Activated CD8-positive, alpha-beta T cell treated with anti-CD3 and anti-CD28 coated beads for 36 hours (primary cell): ENCODE data around the gene MYO1D. TPM values are rescaled to one million over a fixed set of nuclear protein-coding genes. Genes with fewer than 3 reads are reported as not detected.

Source experiments
- ATAC-seq: fragments of 200-7000 bp; cut with Tn5 transposase; one replicate; pipeline ENCODE4 v1.10.0; 2021; ENCODE audit warnings: mild to moderate bottlenecking, moderate library complexity
- CTCF ChIA-PET: fragments of 350-600 bp; sonication (Branson Sonifier 250); formaldehyde crosslinking; loops from one replicate; lab custom pipeline; 2021; ENCODE audit warnings: antibody characterized with exemption; lab: Charles Lee
- POLR2A ChIA-PET: fragments of 350-600 bp; sonication (Branson Sonifier 250); formaldehyde crosslinking; loops from one replicate; lab custom pipeline; 2021; ENCODE audit warnings: antibody characterized with exemption; lab: Charles Lee
- DNase-seq: peaks from one replicate; pipeline ENCODE4 v3.0.0-alpha.2; 2020
- H3K27ac Mint-ChIP-seq: one replicate; pipeline ENCODE4 v1.8.0; 2021; ENCODE audit warnings: mild to moderate bottlenecking, mixed read lengths
- H3K27me3 Mint-ChIP-seq: one replicate; pipeline ENCODE4 v1.8.0; 2021; ENCODE audit warnings: mixed read lengths
- H3K36me3 Mint-ChIP-seq: one replicate; pipeline ENCODE4 v1.8.0; 2021; ENCODE audit warnings: low read depth, mixed read lengths
- H3K4me1 Mint-ChIP-seq: one replicate; pipeline ENCODE4 v1.8.0; 2021; ENCODE audit warnings: low read depth, mixed read lengths
- H3K4me3 Mint-ChIP-seq: one replicate; pipeline ENCODE4 v1.8.0; 2021; ENCODE audit warnings: mild to moderate bottlenecking, moderate library complexity, mixed read lengths
- H3K9me3 Mint-ChIP-seq: one replicate; pipeline ENCODE4 v1.8.0; 2021; ENCODE audit warnings: mixed read lengths
- CTCF ChIP-seq: fragments of 200-600 bp; IDR thresholded peaks from one replicate; pipeline ENCODE4 v1.8.0; 2022; ENCODE audit warnings: antibody characterized with exemption, mild to moderate bottlenecking
- intact Hi-C: fragments of 100-400 bp; cut with micrococcal nuclease; formaldehyde crosslinking; loops from one replicate; pipeline ENCODE4 v1.10.0; 2022
- total RNA-seq, 2 experiments: library from RNA; stranded (reverse); gene quantifications; one replicate each; pipeline ENCODE4 v1.2.3, GENCODE V29; 2021

Gene MYO1D
- total RNA-seq, 2 experiments from 2014 or later, result 8.3 to 9.2 TPM

GRCh38 chr17:32780721-32781120 lies 96.2 kb downstream of the MYO1D start:
- ATAC-seq, result no peak
- POLR2A ChIA-PET, result interaction anchor here (1.1 kb wide), 1 partner anchor 54 kb away, joined by 3 read pairs; no protein-coding TSS in a partner anchor

GRCh38 chr17:32777922-32778321 lies 99.0 kb downstream of the MYO1D start:
- DNase-seq, result no peak
- intact Hi-C loops, result no loop called here
- Mint-ChIP-seq H3K4me1 (no peaks in the 10 kb centered on the region), H3K27ac (no peak overlapping the region), H3K9me3 (no peaks in the 10 kb centered on the region), H3K4me3 (no peak overlapping the region), H3K36me3 (no peaks in the 10 kb centered on the region), H3K27me3 (no peaks in the 10 kb centered on the region)
- TF ChIP-seq CTCF, result no peak
- no peak for ATAC-seq
- ChIA-PET CTCF (interaction anchor here (0.7 to 8.2 kb wide), 4 partner anchors 32 to 164 kb away, joined by 3 to 130 read pairs (median 6); partner anchors contain the start of gene MYO1D), POLR2A (no interaction called here)

More at GRCh38 chr17:32780721-32781120, 96.2 kb downstream of the MYO1D start:
- CTCF ChIA-PET, result interaction anchor here (3.8 to 8.2 kb wide), 3 partner anchors 97 to 157 kb away, joined by 50 to 130 read pairs (median 53); partner anchors contain the start of gene MYO1D
- no peaks in the 10 kb centered on the region for H3K27me3 Mint-ChIP-seq
- H3K36me3 Mint-ChIP-seq, result no peaks in the 10 kb centered on the region
- intact Hi-C loops, result loop anchor here (5.0 kb wide), 2 partner anchors 97 to 157 kb away; partner anchors contain the start of gene MYO1D
- no peak overlapping the region for H3K27ac Mint-ChIP-seq
- H3K9me3 Mint-ChIP-seq, result no peaks in the 10 kb centered on the region
- no peaks in the 10 kb centered on the region for H3K4me1 Mint-ChIP-seq
- H3K4me3 Mint-ChIP-seq, result no peak overlapping the region
- no peak for DNase-seq
- TF ChIP-seq CTCF, result no peak

GRCh38 chr17:32777436-32777835 lies 99.5 kb downstream of the MYO1D start:
- H3K4me3 Mint-ChIP-seq, result no peak overlapping the region
- H3K36me3 Mint-ChIP-seq, result no peaks in the 10 kb centered on the region
- CTCF ChIA-PET, result interaction anchor here (0.7 to 8.2 kb wide), 6 partner anchors 32 to 164 kb away, joined by 3 to 130 read pairs (median 4); partner anchors contain the start of gene MYO1D
- no peak overlapping the region for H3K27ac Mint-ChIP-seq
- POLR2A ChIA-PET, result no interaction called here
- TF ChIP-seq CTCF, result no peak
- intact Hi-C loops, result no loop called here
- ATAC-seq (no peak), DNase-seq (no peak)
- H3K27me3 Mint-ChIP-seq, result no peaks in the 10 kb centered on the region
- no peaks in the 10 kb centered on the region for H3K4me1 Mint-ChIP-seq
- no peaks in the 10 kb centered on the region for H3K9me3 Mint-ChIP-seq

GRCh38 chr17:32774695-32775084 lies 102.2 kb downstream of the MYO1D start:
- H3K4me3 Mint-ChIP-seq, result no peak overlapping the region
- CTCF ChIA-PET, result interaction anchor here (1.1 to 2.8 kb wide), 3 partner anchors 9 to 135 kb away, joined by 3 to 17 read pairs (median 9); partner anchors contain the start of gene MYO1D
- no peak for ATAC-seq
- POLR2A ChIA-PET, result no interaction called here
- no peak for TF ChIP-seq CTCF
- no peak overlapping the region for H3K27ac Mint-ChIP-seq
- H3K4me1 Mint-ChIP-seq, result no peaks in the 10 kb centered on the region
- no peaks in the 10 kb centered on the region for H3K36me3 Mint-ChIP-seq
- intact Hi-C loops, result no loop called here
- no peaks in the 10 kb centered on the region for H3K9me3 Mint-ChIP-seq
- no peak for DNase-seq
- H3K27me3 Mint-ChIP-seq, result no peaks in the 10 kb centered on the region

GRCh38 chr17:32773856-32774694 lies 102.8 kb downstream of the MYO1D start:
- intact Hi-C loops, result no loop called here
- ATAC-seq, result no peak
- H3K4me1 Mint-ChIP-seq, result no peaks in the 10 kb centered on the region
- ChIA-PET POLR2A (no interaction called here), CTCF (interaction anchor here (1.1 to 2.8 kb wide), 3 partner anchors 10 to 136 kb away, joined by 3 to 17 read pairs (median 9); partner anchors contain the start of gene MYO1D)
- H3K27me3 Mint-ChIP-seq, result no peaks in the 10 kb centered on the region
- no peak for TF ChIP-seq CTCF
- no peaks in the 10 kb centered on the region for H3K36me3 Mint-ChIP-seq
- H3K27ac Mint-ChIP-seq, result no peak overlapping the region
- no peak for DNase-seq
- no peaks in the 10 kb centered on the region for H3K9me3 Mint-ChIP-seq
- no peak overlapping the region for H3K4me3 Mint-ChIP-seq
